Activated naive CD4-positive, alpha-beta T cell treated with anti-CD3 and anti-CD28 coated beads, Interleukin-2, amount 50 U/mL, for 72 hours (primary cell): ENCODE measurements around the gene BIN1. TPM values are rescaled to one million over a fixed set of nuclear protein-coding genes. Genes with fewer than 3 reads are reported as not detected.

Source experiments
- ATAC-seq, 2 donors: fragments of 150-1000 bp; cut with Tn5 transposase; 2 replicates each; pipeline ENCODE4 v1.10.0; 2021; ENCODE audit warnings: mild to moderate bottlenecking in 2 of 2, moderate library complexity in 2 of 2
- DNase-seq, 2 donors: peaks; one replicate each; pipeline ENCODE4 v3.0.0; 2021 to 2022; ENCODE audit warnings: low spot score in 2 of 2
- H3K27ac Mint-ChIP-seq, 2 donors: one replicate each; pipeline ENCODE4 v1.8.0; 2022; ENCODE audit warnings: mild to moderate bottlenecking in 2 of 2, mixed read lengths in 2 of 2
- H3K36me3 Mint-ChIP-seq, 2 donors: one replicate each; pipeline ENCODE4 v1.8.0; 2022; ENCODE audit warnings: mixed read lengths in 2 of 2
- H3K9me3 Mint-ChIP-seq, 2 donors: one replicate each; pipeline ENCODE4 v1.8.0; 2022; ENCODE audit warnings: mixed read lengths in 2 of 2
- total RNA-seq, 2 donors: library from RNA; stranded (reverse); gene quantifications; one replicate each; pipeline ENCODE4 v1.2.3, GENCODE V29; 2022

BIN1 gene
- total RNA-seq, 2 donors from 2014 or later = 43.0 to 98.3 TPM

DNA sequence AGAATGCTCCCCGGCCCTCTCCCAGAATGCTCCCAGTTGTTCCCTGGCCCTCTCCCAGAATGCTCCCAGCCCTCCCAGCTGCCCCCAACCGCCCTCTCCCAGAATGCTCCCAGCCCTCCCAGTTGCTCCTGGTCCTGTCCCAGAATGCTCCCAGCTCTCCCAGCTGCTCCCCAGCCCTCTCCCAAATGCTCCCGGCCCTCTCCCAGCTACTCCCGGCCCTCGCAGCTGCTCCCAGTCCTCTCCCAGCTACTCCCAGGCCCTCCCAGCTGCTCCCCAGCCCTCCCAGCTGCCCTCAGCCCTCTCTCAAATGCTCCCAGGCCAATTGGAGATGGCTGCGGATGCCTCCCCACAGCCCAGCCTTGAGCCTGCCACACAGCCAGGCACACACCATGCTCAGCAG lies 31.1 kb downstream of the BIN1 start:
- peaks cover 0 to 7% of the 10 kb centered on the region in 2 donors for H3K36me3 Mint-ChIP-seq
- peak overlapping the region in 1 of 2 donors; percentile 98 for H3K27ac Mint-ChIP-seq

GRCh38 chr2:127074936-127075335 lies 32.0 kb downstream of the BIN1 start:
- Mint-ChIP-seq H3K9me3 (no peaks in the 10 kb centered on the region), H3K36me3 (peaks cover 0 to 7% of the 10 kb centered on the region in 2 donors), H3K27ac (peak overlapping the region in 1 of 2 donors; percentile 83)
- DNase-seq (no peak), ATAC-seq (no peak)

More for the DNA sequence above, 31.1 kb downstream of the BIN1 start:
- H3K9me3 Mint-ChIP-seq = no peaks in the 10 kb centered on the region
- ATAC-seq (no peak), DNase-seq (no peak)

- Mint-ChIP-seq H3K9me3 (no peaks in the 10 kb centered on the region), H3K36me3 (peaks cover 0 to 7% of the 10 kb centered on the region in 2 donors), H3K27ac (peak overlapping the region; percentile 83 to 86)
- no peak for DNase-seq
- ATAC-seq = no peak
These were observed 32.6 kb downstream of the BIN1 start for GRCh38 chr2:127074358-127074757.

DNA sequence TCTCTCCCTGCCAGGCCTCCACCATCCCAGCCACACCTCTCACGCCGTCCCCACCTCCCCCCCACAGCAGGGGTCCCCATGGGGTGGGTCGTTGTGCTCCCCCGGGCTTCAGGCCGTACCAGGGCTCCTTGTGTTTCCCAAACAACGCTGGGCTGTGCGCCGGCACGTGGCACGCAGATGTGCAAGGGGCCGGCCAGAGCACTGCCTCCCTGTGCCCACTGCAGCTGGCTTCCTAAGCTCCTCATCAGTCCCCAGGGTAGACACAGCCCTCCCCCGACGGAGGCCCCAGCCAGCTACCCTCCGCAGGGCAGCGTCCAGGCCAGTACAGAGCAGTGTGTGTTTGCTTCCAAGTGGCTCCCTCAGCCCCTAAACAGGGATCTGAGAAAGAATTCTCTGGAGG lies 34.0 kb downstream of the BIN1 start:
- no peak for DNase-seq
- no peaks in the 10 kb centered on the region for H3K9me3 Mint-ChIP-seq
- peak overlapping the region in 1 of 2 donors; percentile 48 for H3K27ac Mint-ChIP-seq
- no peak for ATAC-seq
- peaks cover 0 to 9% of the 10 kb centered on the region in 2 donors for H3K36me3 Mint-ChIP-seq

DNA sequence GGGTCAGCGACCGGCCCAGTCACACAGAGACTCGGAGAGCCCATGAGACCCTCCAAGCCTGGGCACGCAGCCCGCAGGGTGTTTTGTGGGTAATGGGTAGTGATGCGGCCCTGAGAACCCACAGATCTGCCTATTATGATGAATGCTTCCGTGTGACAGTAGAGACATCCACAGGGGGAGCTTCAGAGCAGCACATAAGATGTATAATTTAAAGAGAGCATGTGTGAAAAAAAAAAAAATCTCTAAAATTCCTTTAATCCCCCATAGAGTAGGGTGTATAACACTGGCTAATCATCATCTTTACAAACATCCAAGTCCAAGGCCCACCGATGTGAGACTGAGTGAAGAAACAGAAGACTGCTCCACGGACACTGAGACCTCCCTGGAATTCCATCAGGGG lies 34.6 kb downstream of the BIN1 start:
- ATAC-seq (no peak), DNase-seq (no peak)
- H3K36me3 Mint-ChIP-seq = peaks cover 0 to 12% of the 10 kb centered on the region in 2 donors
- peak overlapping the region; percentile 47 to 48 for H3K27ac Mint-ChIP-seq
- no peaks in the 10 kb centered on the region for H3K9me3 Mint-ChIP-seq

GRCh38 chr2:127071901-127072328 lies 35.0 kb downstream of the BIN1 start:
- H3K36me3 Mint-ChIP-seq = peaks cover 0 to 12% of the 10 kb centered on the region in 2 donors
- peak overlapping the region; percentile 47 to 48 for H3K27ac Mint-ChIP-seq
- no peak for DNase-seq
- ATAC-seq = no peak
- H3K9me3 Mint-ChIP-seq = no peaks in the 10 kb centered on the region

GRCh38 chr2:127070221-127070620 lies 36.7 kb downstream of the BIN1 start:
- peak overlapping the region in 1 of 2 donors; percentile 90 for H3K27ac Mint-ChIP-seq

GRCh38 chr2:127069536-127069935 lies 37.4 kb downstream of the BIN1 start:
- DNase-seq (no peak), ATAC-seq (no peak)
- no peaks in the 10 kb centered on the region for H3K9me3 Mint-ChIP-seq
- peak overlapping the region in 1 of 2 donors; percentile 6 for H3K27ac Mint-ChIP-seq
- H3K36me3 Mint-ChIP-seq = peaks cover 0 to 12% of the 10 kb centered on the region in 2 donors

More at GRCh38 chr2:127070221-127070620, 36.7 kb downstream of the BIN1 start:
- no peaks in the 10 kb centered on the region for H3K9me3 Mint-ChIP-seq
- peaks cover 0 to 12% of the 10 kb centered on the region in 2 donors for H3K36me3 Mint-ChIP-seq
- no peak for DNase-seq
- no peak for ATAC-seq

- H3K27ac Mint-ChIP-seq = peak overlapping the region in 1 of 2 donors; percentile 6
- no peaks in the 10 kb centered on the region for H3K9me3 Mint-ChIP-seq
- no peak for ATAC-seq
- H3K36me3 Mint-ChIP-seq = peaks cover 0 to 12% of the 10 kb centered on the region in 2 donors
- no peak for DNase-seq
These were observed 38.0 kb downstream of the BIN1 start for GRCh38 chr2:127069003-127069402.

DNA sequence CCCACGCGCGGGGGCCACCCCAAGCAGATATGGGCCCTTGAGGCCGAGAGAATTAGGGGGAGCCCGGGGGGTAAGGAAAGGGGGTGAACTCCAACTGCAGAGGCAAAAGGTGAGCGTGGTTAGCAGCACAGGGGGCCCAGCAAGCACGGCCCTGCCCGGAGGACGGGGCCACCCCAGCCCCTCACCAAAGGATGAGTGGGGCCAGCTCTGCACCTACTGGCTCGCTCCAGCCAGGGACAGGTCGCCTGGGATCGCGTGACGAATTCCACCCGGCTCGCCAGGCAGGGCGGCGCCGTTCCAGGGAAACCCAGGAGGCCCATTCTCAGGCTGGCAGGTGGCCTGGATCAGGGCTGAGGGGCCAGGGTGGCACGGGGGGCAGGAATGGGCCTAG lies 38.6 kb downstream of the BIN1 start:
- H3K27ac Mint-ChIP-seq = peak overlapping the region in 1 of 2 donors; percentile 73
- peak in 1 of 2 donors; percentile 2 for ATAC-seq
- no peaks in the 10 kb centered on the region for H3K9me3 Mint-ChIP-seq
- H3K36me3 Mint-ChIP-seq = peaks cover 0 to 12% of the 10 kb centered on the region in 2 donors
- no peak for DNase-seq

DNA sequence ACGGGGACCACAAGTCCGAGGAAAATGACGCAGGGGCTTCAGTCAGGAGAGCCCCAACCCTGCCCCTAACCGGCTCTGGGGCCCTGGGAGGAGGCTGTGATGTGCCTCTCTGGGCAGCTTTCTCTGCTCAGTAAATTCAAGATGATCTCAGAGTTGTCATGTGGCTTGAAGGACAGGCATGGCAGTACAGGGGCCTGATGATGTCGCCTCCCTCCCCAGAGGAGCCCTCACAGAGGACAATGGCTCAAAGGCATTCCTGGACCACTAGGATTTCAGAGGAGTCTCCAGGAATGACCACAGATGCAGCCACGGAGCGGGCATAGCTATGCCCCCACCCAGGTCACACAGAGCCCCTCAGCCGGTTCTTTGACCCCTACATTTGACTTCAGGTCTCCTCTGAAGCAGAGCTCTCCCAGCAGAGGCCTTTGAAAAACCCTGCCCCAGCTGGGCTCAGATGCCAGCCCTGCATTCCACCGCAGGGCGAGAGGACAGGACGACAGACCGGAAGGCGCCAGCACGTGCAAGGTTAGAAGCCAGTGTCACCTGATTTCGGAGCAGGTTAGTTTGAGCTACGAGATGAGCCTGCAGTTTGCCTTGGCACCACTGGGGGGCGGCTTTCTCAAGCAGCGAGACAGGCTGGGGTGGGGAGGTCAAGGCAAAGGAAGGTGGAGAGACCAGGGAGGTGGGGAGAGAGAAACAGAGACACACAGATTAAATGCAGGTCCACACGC lies 39.2 kb downstream of the BIN1 start:
- Mint-ChIP-seq H3K9me3 (no peaks in the 10 kb centered on the region), H3K27ac (peak overlapping the region; percentile 72 to 73), H3K36me3 (peaks cover 0 to 12% of the 10 kb centered on the region in 2 donors)
- ATAC-seq (peak in 1 of 2 donors; percentile 36), DNase-seq (peak in 1 of 2 donors; percentile 70)

DNA sequence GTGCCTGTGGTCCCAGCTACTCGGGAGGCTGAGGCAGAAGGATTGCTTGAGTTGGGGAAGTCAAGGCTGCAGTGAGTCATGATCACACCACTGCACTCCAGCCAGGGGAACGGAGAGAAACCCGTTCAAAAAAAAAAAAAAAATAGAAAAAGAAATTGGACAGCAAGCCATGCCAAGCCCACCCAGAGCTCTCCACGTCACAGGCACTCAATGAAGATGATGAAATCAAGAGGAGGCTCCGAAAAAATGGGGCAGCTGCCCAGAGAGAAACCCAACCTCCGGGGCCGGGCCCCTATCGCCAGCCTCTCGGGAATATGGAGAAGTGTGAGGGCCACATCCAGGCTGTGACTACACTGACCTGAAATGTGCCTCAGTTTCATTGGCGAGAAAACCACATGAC lies 40.0 kb downstream of the BIN1 start:
- Mint-ChIP-seq H3K36me3 (peaks cover 0 to 12% of the 10 kb centered on the region in 2 donors), H3K27ac (peak overlapping the region; percentile 77 to 89), H3K9me3 (no peaks in the 10 kb centered on the region)
- DNase-seq (no peak), ATAC-seq (no peak)

- no peaks in the 10 kb centered on the region for H3K9me3 Mint-ChIP-seq
- DNase-seq (no peak), ATAC-seq (no peak)
- peaks cover 0 to 12% of the 10 kb centered on the region in 2 donors for H3K36me3 Mint-ChIP-seq
- peak overlapping the region in 1 of 2 donors; percentile 87 for H3K27ac Mint-ChIP-seq
These were observed 41.0 kb downstream of the BIN1 start for GRCh38 chr2:127065940-127066318.

GRCh38 chr2:127065299-127065939 lies 41.5 kb downstream of the BIN1 start:
- Mint-ChIP-seq H3K36me3 (peaks cover 0 to 12% of the 10 kb centered on the region in 2 donors), H3K27ac (peak overlapping the region; percentile 82 to 87), H3K9me3 (no peaks in the 10 kb centered on the region)
- ATAC-seq (no peak), DNase-seq (no peak)

GRCh38 chr2:127064642-127065250 lies 42.2 kb downstream of the BIN1 start:
- Mint-ChIP-seq H3K36me3 (peaks cover 0 to 12% of the 10 kb centered on the region in 2 donors), H3K9me3 (no peaks in the 10 kb centered on the region)

DNA sequence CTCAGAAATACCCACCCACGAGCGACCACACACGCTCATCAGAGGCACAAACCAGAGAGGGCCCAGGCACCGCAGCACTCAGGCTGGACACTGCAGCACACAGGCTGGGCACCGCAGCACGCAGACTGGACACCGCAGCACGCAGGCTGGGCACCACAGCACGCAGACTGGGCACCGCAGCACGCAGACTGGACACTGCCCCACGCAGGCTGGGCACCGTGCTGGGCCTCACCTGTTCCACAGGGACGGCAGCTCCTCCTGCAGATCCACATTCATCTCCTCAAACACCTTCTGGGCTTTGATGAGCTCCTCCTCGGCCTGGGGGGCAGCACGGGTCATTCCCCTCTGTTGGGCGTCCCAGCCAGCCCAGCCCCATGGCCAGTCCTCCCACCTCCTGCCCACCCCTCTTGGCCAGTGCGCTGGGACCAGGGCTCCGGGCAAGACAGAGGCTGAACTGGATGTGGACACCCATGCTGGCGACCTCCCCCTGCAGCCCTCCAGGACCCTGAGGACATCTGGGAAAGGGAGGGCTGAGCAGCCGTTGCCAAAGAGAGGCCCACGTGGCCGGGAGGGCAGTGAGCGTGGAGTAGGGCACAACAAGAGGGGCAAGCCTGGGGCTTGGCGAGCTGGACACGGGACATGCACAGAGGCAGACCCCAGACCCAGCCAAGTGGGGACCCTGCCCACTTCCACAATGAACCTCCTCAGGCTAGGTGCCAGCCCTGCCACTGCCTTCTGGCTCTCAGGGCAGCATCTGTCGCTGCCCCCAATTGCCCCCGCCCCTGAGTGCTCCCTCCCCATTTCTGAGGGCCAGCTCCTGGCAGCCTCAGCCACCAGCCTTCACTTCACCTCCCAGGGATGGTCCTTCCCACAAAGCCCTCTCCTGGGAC lies 43.0 kb downstream of the BIN1 start:
- no peaks in the 10 kb centered on the region for H3K9me3 Mint-ChIP-seq

More at GRCh38 chr2:127064642-127065250, 42.2 kb downstream of the BIN1 start:
- peak; percentile 68 to 95 for DNase-seq
- H3K27ac Mint-ChIP-seq = peak overlapping the region; percentile 50 to 87
- peak; percentile 94 to 98 for ATAC-seq

More for the DNA sequence above, 43.0 kb downstream of the BIN1 start:
- DNase-seq = no peak
- no peak for ATAC-seq
- peak overlapping the region; percentile 50 to 87 for H3K27ac Mint-ChIP-seq
- peaks cover 0 to 12% of the 10 kb centered on the region in 2 donors for H3K36me3 Mint-ChIP-seq
